NK-92 (cell line): ENCODE data around the gene CHCHD10.

Source experiments
- DNase-seq: peaks from one replicate; lab custom pipeline; 2025; ENCODE audit not compliant: unreplicated experiment; lab: John Stamatoyannopoulos, UW

CHCHD10 gene

DNA sequence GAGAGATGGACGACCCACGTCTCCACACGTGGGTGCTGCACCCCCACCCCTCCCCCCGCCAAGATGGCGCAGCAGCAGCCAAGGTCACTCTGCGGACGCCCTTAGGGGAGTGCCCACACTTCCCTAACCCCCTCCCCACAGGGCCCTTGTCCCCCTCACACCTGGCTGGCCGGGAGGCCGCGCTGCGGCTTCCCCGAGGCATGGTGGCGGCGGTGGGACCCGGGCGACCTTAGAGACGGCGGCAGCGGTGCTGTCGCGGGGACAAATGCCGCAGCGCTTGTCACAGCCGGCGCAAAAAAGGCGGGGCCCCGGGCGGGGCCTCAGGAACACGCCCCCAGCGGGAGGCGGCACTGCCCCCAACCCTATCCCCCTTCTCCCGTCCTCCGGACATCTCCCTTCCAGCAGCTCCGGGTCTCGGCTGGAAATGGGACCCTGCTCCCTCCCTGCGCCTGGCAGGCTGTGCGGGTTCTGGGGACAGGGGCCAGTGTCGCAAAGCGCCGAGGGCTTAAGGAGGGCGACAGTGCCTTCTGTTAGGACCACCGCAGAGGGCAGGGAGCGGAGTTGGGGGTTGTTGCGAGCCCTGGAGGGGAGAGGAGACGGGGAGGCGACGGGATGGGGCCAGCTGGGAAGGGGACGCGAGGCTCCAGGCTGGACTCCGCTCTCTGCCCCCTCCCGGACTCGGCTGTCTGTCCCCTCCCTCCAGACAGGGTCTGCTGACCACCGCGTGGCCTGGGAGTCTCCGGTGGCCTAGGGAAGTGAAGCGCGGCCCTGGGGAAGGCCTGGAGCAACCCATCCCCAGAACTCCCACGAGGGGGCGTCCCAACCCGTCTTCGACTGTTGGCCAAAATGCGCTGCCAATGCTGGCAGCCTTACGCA, at the start of gene CHCHD10:
CHCHD10 (minus strand) TSS at position 300 of the 876 bp plus-strand sequence; CDS start at position 202, 98 bp downstream.
- DNase-seq, result no peak

DNA sequence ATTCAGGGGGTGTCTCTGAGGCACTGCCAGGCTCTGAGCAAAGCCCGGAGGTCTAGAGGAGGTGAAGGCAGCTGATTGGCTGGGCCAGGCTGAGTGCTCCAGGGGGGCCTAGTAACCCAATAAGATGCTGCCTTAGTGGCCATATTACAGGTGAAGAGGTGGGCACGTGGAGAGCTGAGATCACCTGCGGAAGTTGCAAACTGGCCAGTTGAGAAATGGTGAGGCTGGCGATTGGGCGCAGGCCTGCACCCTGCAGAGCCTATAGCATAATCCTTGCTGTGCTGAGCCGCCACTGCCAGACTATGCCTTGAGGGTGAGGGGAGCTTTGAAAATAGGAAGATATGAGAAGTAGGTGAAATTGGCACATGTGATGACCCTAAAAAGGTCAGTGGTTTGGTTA, 49.4 kb upstream of the CHCHD10 start:
- DNase-seq, result no peak

DNA sequence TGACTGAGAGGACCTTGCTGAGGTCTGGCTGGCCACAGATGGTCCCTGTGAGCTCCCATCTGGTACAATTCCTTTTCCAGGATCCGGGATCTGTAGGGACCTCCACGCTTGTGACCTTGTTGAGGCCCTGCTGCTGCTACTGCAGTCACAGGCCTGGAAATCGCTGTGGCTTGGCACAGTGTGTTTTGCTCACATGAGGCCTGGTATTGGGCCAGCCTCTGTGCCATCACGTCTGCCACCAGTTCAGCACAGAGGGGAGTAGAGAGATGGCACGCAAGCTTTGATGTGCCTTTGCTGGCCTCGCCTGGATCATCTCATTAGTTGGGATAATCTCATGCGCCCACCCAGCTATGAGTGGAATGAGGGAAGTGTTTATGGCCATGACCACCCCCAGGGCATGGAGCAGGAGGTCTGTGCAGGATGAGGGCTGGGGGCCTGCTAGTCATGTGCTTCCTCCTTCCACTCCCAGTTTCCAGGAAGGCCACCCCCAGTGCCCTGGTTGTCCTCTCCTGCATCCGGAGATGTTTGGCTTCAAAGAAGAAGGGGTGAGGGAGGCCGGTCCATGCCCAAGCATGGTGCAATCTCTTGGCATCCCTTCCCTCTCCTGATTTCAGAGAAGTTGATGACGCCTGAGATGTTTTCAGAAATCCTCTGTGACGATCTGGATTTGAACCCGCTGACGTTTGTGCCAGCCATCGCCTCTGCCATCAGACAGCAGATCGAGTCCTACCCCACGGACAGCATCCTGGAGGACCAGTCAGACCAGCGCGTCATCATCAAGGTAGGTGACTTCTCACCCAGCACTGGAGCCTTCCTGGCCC, 48.6 kb upstream of the CHCHD10 start:
- no peak for DNase-seq

DNA sequence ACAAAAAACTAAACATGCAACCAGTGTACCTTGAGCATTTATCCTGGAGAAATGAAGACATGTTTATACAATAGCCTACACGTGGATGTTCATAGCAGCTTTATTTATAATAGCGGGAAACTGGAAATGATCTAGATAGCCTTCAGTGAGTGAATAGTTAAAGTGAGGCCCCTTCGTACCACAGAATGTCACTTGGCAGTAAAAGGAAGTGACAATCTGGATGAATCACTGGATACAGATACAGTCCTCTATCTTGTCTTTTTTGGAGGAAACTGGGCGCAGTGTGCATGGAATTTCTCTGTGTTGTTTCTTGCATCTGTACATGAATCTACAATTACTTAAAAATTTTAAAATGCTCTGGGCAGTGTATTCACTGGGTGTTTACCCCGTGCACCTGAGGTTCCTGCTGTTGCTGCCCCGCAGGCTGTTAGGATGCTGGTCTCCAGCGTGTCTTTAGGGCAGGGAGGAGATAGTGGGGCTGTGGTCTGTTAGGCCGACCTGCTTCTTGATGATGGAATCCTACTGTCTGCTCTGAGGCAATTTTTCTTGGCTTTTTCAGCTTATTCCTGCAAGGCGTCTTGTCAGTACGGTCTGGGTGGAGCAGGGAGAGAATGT, 47.9 kb upstream of the CHCHD10 start:
- no peak for DNase-seq

DNA sequence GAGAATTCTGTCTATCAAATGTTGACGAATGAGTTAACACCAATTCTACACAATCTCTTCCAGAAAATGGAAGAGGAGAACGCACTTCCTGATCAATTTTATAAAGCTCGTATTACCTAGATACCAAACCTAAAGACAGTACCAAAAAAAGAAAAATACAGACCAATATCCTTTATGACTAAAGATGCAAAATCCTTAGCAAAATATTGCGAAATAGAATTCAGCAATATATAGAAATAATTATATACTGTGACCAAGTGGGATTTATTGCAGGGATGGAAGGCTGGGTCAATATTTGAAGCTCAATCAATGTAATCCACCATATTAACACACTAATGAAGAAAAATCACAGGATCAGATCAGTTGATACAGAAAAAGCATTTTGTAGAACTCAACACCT, 44.6 kb upstream of the CHCHD10 start:
- DNase-seq, result no peak

DNA sequence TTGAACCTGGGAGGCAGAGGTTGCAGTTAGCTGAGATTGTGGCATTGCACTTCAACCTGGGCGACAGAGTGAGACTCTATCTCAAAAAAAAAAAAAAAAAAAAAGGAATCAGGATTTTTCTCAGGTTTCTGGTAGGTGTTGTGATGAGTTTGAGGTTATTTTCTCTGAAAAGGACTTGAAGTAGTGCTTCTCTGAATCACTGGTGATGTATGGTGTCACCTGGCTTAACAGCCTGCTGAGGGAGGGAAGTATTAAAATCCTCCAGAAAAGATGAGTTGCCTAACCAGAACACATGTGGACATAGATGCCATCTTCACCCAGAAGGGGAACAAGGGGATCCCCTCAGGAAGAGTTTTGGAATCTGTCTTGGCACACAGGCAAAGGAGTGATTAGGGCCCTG, 39.1 kb upstream of the CHCHD10 start:
- DNase-seq, result no peak

DNA sequence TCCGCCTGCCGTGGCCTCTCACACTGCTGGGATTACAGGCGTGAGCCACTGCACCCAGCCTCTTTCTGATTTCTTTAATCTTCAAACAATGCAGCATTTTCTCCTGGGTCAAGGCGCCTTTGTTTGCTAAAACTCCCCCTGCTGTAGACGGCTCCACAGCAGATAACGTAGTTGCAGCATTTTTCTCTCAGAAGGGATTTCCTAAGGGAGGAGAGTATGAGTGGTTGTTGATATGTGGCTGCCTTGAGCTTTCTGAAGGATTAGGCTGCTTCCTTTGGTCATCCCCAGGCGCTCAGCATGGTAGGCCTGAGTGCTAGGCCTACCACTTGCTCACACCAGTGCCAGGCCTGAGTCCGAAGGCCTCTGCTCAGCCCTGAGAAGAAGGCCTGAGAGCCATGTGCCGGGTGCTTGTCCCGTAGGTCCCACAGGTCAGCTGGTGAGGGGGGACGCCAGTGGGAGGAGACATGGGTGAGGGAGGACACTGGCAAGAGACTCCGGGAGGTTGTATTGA, 37.1 kb upstream of the CHCHD10 start:
- no peak for DNase-seq

DNA sequence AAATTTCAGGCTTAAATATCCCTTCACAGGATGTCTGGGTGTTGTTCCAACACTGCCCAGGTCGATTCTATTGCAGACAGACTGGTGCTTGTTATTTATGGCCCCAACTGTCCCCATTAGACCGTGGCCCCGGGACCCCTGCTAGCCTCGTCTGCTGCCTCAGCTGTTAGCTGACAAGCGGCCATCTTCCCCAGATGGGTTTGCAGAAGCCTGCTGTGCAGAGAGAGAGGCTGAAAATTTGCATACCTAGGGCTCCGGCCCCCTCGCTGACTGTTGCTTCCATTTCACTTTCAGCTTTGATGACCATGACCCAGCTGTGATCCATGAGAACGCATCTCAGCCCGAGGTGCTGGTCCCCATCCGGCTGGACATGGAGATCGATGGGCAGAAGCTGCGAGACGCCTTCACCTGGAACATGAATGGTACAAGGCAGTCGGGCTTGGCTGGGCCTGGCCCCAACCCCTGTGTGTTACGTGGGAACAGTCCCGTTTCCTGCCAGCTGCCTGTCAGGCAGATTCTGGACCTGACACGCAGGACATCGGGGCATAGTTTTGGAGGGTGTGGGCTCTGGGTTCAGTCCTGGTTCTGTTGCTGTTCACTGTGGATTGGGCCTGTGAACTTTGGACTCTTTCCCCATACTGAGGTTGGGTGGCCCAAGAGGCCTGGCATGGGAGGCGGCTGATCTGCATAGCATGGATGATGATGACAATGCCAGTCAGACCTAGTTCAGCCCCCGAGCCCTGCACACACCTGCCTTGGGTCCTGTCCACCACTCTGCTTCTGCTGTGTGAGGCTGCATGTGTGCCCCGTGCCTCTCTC, 35.4 kb upstream of the CHCHD10 start:
- DNase-seq, result no peak

DNA sequence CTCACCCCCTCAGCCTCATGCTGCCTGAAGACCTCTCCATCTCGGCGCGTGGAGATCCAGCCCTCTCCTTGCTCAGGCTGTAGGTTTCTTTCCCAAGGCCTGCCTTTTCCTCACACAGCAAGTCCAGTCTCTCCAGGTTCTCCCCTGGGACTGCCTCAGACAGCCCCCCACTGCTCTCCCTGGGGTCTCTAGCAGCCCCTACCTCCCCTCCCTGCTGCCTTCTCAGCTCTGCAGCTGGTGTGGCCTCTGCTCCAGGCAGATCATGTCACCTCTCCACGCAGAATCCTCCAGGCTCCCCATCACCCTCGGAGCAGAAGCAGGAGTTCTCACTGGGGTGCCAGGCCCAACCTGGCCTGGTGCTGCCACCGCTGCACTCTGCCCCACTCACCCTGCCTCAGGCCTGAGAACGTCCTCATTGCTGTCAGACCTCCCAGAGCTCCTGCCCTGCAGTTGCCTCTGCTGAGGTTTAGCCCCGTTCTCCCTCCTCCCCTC, 34.2 kb upstream of the CHCHD10 start:
- DNase-seq, result no peak

DNA sequence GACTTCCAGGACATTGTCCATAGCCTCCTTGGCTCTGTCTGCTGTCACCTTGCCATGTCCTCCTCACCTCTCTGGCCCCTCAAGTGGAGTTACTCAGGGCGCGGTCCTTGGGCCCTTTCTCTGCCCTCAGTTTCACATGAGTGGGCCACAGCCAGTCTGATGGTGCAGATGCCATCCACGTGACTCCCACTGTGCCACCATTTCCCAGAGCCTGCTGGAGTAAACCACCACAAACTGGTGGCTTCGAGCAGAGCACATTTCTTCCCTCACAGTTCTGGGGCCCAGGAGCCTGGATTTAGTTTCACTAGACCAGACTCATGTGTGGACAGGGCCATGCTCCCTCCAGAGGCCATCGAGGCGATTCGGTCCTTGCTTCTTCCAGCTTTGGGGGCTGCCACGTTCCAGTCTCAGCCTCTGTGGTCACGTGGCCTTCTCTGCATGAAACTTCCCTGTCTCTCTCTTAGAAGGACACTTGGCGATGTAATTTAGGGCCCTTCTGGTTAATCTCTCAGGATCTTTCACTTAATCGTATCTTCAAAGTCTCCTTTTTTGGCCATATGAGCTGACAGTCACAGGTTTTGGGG, 33.6 kb upstream of the CHCHD10 start:
- no peak for DNase-seq

DNA sequence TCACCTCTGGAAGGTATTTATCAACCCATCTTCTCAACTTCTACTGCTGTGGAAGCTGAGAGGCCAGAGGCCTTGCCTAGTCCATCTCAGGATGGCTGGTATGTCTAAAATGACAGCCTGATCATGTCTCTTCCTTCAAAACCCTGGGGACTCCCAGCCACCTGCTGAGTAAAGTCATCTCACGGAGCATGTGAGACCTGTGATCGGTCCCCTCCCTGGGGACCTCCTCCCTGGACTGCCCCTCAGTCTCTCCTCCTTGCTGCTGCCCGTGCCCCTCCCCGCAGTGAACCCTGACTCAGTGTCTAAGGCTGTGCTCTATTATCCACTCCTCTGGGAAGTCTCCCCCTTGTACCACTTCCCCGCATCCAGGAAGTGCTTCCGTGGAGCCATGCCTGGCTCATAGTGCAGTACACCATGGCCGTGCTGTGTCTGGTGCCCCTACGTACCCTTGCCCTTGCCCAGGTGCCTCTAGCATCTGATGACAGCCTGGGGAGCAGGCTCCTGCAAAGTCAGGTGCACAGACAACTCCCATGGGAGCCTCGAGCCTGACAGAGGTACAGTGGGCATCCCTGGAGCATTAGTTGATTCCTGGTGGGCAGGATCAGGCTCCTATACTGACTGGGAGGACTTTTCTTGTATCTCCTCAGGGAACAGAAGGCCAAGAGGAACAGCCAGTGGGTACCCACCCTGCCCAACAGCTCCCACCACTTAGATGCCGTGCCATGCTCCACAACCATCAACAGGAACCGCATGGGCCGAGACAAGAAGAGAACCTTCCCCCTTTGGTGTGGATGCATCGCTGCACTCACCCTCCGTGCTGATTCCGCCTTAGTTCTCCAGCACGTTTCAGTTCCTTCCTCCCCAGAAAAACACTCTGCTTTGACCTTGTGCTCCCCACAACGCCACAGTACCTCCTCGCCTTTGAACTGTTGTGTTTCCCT, 32.8 kb upstream of the CHCHD10 start:
- DNase-seq, result no peak

DNA sequence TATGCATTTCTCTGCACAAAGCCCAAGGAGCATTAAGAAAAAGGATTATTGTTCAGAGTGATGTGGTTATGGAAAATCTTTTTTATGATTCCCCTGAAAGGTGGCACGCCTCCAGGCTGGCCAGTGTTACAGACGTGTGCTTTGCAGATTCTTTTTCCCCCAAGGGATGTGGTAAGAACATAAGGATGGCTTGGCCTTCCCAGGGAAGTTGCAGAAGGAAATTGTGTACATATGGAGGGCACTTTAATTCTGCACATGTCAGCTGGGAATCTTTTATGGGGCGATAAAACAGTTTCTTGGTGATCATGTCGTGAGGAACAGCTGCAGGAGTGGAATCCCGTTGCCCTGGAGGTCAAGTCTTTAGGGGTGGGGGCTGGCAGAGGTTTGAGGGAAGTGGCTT, 28.7 kb upstream of the CHCHD10 start:
- DNase-seq, result no peak

DNA sequence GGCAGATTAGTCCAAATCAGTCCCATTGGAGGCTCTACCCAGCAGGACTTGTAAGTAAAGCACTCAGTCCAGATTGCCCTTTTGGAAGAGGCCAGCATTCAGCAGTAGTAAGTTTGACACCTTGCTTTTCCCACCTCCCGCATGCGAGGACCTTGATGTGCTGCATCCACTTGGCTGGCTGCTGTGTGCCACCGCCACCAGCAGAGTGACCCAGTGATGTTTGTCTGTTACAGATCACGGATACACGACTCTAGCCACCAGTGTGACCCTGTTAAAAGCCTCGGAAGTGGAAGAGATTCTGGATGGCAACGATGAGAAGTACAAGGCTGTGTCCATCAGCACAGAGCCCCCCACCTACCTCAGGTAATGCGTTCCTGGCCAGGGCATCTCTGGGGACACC, 25.6 kb upstream of the CHCHD10 start:
- no peak for DNase-seq

DNA sequence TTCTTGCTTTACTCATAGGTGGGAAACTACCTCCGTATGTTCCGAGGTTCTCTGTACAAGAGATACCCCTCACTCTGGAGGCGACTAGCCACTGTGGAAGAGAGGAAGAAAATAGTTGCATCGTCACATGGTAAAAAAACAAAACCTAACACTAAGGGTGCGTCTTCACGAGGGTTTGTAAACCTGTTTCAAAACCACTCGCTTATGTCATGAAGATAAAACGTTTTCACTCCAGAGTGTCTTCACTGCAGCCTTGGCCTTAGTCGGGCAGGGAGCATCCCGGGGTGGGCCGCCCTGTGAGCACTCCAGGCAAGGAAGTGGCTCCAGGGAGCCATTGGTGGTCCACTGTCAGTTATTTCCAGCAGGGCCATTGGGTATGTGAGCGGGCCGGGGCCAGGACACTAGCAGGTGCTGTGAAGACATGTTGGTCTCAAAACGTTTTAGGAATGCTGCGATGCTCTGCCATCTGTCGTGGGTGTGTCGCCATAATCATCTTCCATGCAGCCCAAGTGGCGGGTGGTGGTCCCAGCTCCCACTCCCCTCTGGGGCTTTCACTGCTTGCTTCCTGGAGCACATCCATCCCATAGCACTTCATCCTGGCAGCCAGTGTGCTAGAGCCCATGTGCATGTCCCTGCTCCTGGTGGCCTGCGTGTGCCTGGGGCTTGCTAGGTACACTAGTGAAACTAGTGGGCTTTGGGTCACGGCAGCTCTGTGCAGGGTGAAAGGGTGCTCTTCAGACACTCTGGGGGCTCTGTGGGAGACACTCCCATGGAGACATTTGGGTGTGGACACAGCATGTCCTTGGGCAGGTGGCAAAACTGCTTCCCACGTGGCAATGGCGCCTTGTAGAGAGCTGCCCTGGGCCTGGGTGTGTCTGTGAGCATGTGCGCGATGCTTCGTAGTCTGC, 24.2 kb upstream of the CHCHD10 start:
- DNase-seq, result no peak

DNA sequence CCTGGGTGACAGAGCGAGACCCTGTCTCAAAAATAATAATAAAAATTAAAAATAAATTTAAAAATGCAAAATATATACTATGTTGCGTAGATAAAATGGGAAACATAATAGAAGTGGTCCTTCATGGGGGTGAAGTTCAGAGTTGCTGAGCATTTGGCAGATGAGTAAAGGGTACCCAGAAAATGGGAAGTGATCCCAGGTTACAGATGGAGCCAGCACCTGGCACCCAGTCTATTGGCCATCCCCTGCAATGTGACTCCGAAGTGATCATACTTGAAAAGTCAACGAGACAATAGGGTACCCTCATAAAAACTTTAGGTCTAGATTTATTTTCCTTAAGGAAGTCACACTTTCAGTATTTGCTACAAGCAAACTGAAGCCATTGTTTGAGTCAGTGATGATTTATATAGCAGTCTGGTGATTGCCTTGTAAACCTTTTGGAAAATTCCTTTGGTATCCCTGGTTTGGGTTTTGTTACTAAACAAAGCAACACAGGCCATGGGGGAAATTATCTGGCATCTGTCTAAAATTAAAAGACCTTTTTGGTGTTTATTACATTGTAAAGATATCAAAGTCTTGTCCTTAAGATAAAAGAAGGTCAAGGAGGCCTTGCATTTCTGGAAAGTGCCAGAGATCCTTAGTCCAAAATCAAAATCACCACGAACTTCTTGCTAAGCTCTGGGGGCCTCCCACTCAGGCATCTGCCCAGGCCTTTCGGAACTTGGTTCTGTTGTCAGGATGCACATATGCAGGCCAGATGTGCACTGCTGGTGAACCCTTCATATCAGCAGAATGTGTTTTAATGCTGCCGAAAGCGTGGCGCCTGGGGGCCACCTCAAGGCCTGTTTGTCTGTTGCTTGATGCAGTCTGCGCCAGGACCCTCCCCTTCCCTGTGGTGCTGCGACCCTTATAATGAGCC, 23.3 kb upstream of the CHCHD10 start:
- no peak for DNase-seq

DNA sequence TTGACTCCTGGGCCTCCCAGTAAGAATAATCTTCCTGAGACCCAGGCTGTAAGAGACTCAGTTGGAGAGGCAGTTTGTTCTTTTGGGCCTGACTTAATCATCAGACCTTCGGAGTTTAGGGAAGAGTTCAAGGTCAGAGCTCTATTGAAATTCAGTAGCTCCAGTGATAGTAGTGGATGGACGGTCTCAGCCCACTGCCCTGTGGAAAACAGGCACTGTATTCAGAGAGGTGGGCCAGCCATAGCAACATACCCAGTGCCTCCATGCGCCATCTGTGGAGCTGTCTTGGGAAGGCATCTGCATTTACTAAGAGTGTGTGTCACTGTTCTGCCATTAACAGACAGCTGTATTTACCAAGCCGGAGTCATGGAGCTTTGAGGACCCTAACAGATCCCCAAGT, 21.9 kb upstream of the CHCHD10 start:
- no peak for DNase-seq

DNA sequence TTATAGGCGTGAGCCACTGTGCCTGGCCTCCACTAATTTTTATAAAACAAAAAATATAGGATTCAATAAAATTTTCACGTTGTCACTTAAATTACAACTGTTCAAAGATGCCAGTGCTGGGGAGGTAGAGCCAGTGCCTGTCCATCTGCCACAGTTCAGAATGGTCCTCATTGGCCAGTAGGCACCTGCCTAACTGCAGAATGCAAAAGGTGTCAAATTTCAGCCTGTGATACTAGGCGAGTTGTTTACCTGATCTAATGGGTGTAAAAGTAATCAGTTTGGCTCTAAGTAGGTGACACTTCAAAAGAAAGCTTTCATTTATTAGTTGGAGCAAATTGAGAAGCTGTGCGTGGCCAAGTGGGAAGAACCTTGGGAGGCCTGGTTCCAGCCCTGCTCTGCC, 21.3 kb upstream of the CHCHD10 start:
- DNase-seq, result no peak
